OCI-M2 (cell line): ENCODE data around the gene ABCC10.
"Not testable (repeated sequence)": the region's sequence is repeated elsewhere in the genome, so short reads cannot be mapped to it uniquely, and the experiment has no call there.

Source experiments
- DNase-seq: peaks from one replicate; lab custom pipeline; 2025; ENCODE audit not compliant: unreplicated experiment; lab: John Stamatoyannopoulos, UW

The ABCC10 gene

DNA sequence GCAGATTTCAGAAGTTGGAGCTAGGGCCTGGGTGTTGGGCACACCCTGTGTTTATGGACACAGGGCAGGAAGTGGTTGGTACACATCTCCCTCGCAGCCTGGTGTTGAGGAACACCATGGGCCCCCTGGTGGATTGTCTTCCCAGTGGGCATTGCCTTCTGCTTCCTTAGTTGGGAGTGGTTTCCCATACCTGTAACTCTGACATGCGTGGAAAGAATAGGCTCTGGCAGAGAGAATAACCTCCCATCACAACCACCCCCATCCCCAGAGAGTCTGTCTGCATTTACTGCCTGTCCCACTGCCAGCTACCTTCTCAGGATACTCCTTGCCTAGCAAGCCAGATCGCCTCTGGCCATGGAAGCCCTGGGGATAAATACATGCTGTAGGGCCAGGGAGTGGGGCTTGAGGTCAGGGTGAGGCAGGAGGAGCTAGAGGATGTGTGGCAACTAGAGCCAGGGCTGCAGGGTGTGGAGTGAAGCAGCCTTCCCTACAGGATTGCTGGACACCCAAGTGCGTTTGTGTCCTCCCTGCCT, 68.1 kb downstream of the ABCC10 start:
- DNase-seq, result no peak

DNA sequence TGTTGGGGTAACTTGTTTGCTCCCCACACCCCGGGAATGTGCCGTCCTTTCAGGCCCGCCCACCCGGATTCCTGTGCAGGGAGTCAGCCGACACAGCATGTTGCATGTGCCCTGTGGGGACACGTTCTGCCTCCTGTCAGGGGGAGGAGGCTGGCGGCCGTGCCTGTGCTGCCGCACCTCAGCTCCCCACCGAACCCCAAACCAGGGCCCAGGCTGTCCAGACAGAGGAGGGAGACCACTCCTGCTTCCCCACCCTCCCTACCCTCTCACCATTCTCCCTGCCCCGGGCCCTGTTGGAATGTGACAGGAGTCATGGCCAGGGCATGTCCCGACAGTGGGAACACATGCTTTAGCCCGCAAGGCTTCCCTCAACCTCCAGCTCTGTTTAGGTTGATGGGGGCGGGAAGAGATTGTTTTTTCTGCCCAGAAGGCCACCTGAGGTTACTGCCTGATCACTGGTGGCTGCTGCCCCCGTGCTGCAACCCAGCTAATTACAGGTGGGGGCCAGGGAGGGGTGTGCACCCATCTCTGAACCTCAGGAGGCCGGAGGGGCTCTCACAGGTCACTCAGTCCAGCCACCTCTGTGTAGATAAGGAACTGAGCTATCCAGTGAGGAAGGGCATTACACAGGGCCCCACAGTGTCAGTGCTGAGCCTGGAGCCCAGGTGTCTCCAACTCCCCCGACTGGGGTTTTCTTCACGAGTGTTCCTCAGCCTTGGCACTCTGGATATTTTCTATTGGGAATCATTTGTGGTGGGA, 69.2 kb downstream of the ABCC10 start:
- no peak for DNase-seq

DNA sequence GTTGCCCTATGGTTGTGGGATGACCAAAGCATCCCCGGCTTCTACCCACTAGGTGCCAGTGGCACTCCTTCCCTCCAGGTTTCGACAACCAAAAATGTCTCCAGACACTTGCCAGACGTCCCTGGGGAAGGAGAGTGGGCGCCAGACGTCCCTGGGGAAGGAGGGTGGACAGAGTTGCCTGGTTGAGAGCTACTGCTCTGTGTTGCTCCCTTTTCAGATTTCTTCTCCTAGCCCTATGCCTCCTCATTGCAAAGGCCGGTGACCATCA, 69.7 kb downstream of the ABCC10 start:
- no peak for DNase-seq

DNA sequence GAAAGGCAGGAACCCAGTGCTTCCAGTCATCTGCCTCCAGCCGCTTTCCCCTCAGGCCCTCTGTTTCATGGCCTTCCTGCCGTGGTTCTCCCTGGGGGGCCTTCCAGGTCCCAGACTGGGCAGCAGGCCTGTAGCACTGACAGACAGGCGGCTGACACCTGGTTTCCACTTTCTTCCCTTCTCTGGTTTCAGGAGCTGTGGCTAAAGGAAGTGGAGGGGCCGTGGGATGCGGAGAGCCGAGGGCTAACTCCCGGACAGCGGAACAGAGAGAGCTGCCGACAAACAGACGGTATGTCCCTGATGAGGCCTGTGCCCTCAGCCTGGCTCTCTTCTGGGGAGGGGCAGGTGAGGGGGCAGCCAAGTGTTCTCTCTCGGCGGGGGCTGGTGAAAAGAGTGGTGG, 70.3 kb downstream of the ABCC10 start:
- DNase-seq, result no peak

DNA sequence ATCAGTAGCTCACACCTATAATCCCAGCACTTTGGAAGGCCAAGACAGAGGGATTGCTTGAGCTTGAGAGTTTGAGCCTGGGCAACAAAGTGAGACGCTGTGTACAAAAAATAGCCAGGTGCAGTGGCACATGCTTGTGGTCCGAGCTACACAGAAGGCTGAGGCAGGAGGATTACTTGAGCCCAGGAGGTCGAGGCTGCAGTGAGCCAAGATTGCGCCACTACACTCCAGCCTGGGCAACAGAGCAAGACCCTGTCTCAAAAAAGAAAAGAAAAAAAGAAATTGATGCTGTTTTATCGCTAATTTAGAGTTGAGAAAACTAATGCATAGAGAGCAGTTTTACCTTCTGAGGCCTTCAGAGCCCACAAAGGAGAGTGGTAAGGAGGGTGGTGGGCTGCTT, 71.0 kb downstream of the ABCC10 start:
- DNase-seq, result not testable (repeated sequence)

DNA sequence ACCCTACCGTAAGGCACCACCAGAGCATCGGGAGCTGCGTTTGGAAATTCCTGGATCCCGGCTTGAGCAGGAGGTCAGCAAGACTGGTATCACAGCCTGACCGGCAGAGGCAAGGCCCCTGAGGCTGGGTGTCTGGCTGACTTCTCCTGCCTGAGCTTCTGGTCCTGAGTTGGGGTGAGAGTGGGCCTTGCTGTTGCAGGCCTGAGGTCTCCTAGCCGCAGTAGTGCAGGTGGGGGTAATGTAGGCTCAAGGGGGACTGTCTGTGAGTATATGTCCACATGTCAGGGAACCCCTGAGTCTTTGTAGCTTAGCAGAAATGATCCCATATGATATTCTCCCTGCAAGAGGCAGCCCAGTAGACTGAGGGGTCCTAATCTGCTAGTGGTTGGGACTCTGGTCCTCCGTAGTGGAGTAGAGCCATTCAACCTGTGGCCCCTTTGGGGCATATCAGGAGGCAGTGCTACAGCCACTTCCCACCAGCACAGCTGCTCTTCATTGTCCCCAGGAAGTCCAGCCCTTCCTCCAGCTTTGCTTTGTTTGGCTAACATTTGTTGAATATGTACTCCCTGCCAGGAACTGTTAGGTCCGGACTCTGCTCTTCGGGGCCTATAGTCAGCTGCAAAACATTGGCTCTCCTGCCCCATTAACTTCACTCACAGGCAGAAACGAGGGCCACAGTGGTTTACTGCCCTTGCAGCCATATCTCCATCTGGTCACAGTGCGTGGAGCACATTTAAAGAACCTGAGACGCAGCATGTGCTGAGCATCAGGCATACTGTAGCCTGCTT, 71.9 kb downstream of the ABCC10 start:
- no peak for DNase-seq
